CD4-positive, alpha-beta T cell treated with Interleukin-2 at 100 ng/mL for 4 hours (primary cell): ENCODE data around the gene AFF3.
A peak's percentile ranks its signal among the peaks of the same experiment; 100 is the strongest.

Source experiments
- DNase-seq: peaks from one replicate; pipeline ENCODE4 v3.0.0-alpha.2; 2020; ENCODE audit warnings: low spot score

The AFF3 gene

DNA sequence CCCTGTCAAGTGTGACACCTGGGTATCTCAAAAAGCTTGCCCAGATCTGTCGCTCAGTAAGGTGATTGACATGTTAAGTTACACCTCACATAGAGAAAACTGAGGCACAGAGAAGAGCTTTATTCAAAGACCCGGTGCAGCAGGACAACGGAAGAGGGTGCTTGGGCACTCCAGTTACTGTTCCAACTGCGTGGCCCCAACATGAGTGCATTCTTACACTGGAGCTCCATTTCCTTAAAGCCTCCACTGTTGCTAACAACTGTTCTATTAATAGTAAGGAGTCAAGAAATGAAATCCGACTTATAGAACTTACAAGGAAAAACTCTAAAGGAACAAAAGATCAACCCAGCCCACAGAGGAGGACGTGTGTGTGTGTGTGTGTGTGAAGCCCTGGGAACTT is 597.8 kb downstream of the AFF3 start:
- no peak for DNase-seq

DNA sequence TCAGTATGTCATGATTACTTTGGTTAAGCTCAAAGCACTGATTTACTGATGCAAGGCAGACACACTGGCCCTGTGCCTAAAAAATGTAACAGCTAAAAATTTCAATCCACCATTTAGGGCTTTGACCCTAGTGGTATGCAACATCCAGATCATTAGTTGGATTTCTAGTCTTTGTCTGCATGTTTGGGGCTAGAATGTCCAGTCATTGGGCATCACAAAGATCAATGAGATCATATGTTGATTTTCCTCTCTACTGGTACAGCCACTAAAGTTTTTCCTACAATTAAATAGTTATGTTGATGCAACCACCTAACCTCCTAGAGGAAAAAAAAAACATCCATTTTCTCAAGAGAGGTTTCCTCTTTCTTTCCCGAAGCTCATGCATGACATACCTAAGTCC is 599.1 kb downstream of the AFF3 start:
- DNase-seq: no peak

DNA sequence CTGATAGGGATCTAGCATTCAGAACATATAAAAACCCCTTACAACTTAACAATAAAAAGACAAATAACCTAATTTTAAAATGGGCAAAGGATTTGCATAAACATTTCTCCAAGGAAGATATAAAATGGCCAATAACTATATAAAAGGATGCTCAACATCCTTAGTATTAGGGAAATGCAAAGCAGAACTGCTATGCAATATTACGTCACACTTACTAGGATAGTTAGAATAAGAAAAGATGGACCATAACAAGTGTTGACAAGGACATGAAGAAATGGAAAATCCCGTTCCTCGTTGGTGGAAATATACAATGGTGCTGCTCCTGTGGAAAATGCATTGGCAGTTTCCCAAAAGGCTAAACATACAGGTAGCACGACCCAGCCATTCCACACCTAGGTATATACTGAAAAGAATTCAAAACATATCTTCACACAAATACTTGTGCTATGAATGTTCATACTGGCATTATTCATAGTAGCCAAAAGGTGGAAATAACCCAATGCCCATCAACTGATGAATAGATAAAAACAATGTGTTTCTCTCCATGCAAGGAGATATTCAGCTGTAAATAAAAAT is 604.4 kb downstream of the AFF3 start:
- no peak for DNase-seq

DNA sequence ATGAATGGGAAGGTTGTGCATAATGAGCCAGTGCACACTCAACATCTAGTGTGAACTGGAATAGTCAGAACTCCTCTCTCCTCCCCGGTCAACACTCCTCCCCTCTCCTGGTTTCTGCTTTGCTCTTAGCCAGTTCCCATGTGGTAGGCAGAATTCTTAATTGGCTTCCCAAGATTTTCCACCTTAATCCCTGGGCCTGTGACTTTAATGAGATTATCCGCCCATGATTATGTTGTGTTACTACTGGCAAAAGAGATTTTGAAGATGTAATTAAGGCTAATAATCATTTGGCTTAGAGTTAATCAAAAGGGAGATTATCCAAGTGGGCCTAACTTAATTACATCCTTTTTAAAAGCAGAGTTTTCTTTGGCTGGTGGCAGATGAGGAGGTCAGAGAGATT is 618.3 kb downstream of the AFF3 start:
- no peak for DNase-seq

DNA sequence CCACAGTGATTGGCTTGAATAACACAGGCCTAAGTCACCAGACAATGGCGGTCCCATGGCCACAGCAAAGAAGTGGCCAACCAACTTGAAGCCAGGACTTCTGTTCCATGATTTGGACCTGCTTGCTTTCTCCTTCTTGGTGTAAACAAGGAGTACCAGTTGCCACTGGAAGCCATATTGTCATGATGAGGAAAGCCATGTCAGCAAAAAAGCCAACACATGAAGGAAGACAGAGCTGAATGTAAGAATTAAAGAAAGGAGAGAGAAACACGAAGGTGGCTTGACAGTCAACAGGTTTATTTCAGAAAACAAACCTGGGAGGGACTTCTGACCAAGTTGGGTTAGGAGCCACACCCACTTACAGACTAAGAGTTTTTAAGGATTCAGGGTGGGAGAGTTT is 620.2 kb downstream of the AFF3 start:
- DNase-seq: no peak

DNA sequence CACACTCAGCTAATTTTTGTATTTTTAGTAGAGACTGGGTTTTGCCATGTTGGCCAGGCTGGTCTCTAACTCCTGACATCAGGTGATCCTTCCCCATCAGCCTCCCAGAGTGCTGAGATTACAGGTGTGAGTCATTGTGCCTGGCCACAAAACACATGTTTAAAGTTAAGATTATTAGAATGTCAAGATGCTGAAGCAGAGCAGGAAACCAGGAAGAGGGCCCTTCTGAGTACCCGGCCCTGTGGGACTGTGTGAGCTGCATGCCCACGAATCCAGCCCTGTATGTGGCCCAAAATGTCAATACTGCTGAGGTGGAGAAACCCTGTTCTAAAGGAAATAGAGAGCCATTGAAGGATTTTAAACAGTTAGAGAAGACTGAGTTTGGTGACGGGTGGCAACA is 621.6 kb downstream of the AFF3 start:
- DNase-seq: no peak

DNA sequence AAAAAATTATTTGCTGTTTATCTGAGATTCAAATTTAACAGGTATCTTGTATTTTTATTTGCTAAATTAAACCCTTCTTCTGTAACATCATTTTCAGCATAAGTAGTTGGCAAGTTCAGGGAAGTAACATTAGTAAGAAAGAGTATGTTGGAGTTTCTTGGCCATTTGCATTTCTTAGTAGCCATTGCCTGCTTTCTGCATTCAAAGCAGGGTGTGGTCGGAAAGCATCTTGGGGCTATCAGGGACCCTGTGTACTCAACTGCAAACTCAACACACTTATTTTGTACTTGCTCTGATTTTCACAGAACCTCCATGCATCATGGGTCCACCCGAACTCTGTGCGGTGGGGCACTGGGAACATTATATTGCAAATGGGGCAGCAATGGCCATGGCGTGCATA is 622.2 kb downstream of the AFF3 start:
- no peak for DNase-seq

DNA sequence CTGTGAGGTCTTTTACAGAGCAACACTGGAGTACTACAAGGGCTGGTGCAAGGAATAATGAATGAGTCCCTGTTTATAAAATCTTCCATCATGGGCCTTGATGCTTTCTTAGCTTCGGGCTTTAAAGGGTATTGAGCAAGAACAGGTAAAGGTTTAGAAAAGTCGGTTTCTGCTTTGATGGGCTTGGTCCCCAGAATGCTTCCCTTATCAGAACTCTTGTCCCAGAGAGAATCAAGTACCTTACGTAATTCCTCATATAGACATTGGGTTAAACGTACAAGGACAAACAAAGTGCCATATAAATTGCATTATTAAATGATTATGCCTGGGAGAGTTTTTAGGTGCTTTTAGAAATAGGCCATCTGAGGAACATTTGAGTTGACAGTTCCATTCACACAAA is 628.0 kb downstream of the AFF3 start:
- no peak for DNase-seq

DNA sequence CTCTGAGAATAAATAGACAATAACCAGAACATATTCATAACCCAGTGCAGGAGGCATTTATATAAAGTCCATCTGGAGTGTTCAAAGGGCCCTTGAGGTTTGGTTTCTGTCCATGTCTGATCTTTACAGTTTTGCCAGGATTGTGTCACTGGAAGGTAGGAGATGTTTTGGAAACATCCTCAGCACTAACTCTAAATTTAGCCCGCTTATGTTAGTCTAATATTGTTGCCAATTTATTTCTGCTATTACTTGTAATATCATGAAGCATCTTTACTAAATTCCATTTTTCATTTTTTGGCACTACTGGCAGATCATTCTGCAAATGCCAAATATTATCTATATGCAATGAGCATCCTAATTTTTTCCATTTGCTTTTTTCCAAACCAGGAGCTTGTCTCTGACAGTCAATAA is 630.2 kb downstream of the AFF3 start:
- no peak for DNase-seq

DNA sequence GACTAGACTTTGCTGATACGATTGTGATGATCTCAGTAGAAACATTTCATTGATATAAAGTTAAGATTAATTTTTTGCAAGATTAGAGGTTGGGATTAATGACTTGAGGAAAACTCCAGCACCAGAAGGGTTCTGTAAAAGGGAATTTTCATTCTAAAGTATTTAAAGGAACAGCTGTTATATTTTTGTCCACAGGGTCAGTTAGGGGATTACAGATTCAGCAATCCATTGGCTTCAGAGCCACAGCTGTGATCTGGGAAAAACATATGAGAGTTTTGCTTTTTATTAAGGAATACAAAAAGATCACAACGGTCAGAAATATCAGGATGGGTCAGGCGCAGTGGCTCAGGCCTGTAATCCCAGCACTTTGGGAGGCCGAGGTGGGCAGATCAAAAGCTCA is 633.0 kb downstream of the AFF3 start:
- no peak for DNase-seq

DNA sequence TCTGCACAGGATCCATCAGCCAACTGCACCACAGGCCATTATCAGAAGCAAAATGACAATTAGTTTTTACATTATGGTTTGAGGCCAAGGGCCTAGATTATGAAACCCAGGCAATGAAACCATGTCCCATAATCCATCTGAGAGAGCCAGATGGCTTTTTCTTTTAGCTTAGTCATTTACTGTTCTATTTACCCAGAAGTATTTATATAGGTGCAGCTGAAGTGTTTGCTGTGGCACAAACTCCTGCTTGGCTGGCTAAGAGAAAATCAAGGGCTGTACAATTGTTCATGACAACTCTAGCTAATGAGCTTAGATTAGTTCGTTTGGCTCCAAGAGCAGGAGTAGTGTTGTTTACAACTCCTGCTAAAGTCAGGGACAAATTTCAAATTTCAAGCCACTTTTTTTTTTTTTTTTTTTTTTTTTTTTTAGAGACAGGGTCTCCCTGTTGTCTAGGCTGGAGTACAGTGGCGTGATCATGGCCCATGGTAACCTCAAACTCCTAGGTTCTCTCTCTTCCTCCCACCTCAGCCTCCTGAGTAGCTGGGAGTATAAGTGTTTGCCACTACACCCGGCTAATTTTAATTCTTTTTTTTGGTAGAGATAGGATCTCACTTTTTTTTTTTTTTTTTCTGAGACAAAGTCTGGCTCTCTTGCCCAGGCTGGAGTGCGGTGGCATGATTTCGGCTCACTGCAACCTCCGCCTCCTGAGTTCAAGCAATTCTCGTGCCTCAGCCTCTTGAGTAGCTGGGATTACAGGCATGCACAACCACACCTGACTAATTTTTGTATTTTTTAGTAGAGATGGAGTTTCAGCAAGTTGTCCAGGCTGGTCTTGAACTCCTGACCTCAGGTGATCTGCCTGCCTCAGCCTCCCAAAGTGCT is 634.2 kb downstream of the AFF3 start:
- no peak for DNase-seq

DNA sequence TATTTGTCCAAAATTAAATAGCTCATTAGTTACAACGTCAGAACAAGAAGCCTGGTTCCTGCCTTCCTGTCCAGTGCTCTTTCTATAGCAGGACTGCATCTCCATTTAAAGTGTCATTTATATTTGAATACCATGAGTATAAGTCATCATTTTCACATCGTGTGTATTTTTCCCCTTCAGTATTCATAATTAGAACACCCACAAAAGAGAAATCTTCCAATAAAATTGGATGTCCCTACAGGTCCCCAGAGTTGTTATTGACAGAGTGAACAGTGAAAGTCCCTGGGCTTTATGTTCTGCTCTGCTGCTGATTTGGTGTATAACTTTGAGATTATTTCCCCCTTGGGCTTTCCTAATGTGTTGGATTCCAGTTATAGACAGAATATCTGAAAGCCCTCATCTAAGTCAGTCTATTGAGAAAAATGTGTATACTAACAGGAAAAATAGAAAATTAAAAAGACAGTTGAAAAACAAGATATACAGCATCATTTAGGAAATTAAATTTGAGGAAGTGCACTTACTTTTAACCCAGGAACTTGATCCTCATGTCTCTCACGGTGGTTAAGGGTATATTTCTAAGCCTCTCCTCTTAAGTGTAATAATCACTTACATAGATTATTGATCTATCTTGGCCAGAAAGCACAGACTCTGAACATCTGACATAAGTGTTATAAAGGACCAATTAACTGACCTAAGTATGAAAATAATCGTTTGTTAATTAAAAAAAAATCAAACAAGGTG is 637.4 kb downstream of the AFF3 start:
- no peak for DNase-seq

DNA sequence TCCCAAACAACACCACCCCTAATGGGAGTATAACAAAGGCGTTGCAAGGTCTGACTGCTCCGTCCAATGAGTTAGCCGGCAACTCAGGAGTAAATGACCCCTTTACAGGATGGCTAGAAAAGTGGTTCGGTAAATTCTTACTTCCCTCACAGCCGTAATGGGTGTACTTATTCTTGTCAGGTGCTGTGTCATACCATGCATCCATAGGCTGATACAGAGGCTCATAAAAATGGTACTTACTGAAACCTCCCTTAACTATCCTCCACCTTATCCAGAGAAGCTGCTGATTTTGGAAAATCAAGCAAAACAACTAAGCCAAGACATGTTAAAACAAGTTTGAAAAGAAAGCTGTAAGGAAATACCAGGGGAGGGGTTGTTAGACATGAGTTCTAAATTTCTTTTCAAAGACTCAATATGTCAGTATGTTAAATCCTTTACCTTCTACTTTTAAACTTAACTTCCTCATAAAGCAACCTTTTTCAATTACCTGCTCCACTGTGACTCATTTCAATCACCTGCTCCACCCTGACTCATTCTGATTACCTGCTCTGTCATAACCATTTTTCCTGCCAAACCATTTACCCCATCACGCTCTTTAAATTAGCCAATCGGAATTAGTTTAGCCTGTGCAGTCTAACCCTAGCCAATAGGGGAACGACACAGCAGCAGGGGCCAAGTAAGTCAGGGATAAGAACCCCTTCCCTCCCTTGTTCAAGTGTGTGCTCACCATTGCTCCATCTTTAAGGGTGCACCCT is 638.6 kb downstream of the AFF3 start:
- peak; percentile 15 for DNase-seq

DNA sequence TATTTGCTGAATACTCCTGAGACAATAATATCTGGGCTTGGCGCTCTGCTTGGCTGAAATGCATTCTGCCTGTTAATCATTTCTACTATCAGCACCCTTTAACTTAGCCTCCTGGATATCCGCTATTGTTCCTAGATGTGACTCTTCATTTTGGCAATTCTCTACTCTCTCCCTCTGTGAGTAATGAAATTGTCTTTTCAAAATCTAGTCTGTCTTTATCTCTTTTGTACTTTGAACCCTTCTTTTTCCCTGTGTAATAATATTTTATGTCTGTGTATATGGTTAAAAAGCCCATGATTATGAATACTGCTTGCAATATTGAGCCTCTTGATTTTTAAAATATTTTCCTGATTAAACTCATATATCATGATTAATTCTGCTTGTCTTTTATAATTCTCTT is 646.4 kb downstream of the AFF3 start:
- no peak for DNase-seq
